GM19463 (cell line): ENCODE data around the gene C6orf47.
"Not testable (repeated sequence)": the region's sequence is repeated elsewhere in the genome, so short reads cannot be mapped to it uniquely, and the experiment has no call there.

Experiments
- ATAC-seq: cut with Tn5 transposase; IDR thresholded peaks from one replicate; pipeline ENCODE4 v1.9.1; 2021; ENCODE audit warnings: mild to moderate bottlenecking, moderate library complexity; ENCODE audit not compliant: unreplicated experiment

The C6orf47 gene

GRCh38 chr6:31660381-31661261 lies at the start of gene C6orf47:
TSS of gene C6orf47 (minus strand) at chr6:31660778. CDS start at chr6:31659947, 831 bp downstream.
- peak; percentile 64 for ATAC-seq

GRCh38 chr6:31709157-31709556 lies 48.6 kb upstream of the C6orf47 start:
- not testable (repeated sequence) for ATAC-seq

- no peak for ATAC-seq
Observed at GRCh38 chr6:31708224-31708623, 47.6 kb upstream of the C6orf47 start.

- ATAC-seq = no peak
Observed at GRCh38 chr6:31707701-31708100, 47.1 kb upstream of the C6orf47 start.

- no peak for ATAC-seq
Observed at GRCh38 chr6:31706599-31706998, 46.0 kb upstream of the C6orf47 start, which contains the start of gene LY6G6F. TSS of gene LY6G6F (plus strand) at chr6:31706866. CDS start at chr6:31706907, 41 bp downstream.

GRCh38 chr6:31705931-31706330 lies 45.4 kb upstream of the C6orf47 start:
- ATAC-seq = no peak

- peak; percentile 95 for ATAC-seq
Observed at GRCh38 chr6:31702819-31703716, 42.5 kb upstream of the C6orf47 start, which contains the start of gene ABHD16A. TSS of gene ABHD16A (minus strand) at chr6:31703324. CDS start at chr6:31703281, 43 bp downstream.

GRCh38 chr6:31702405-31702818 lies 41.8 kb upstream of the C6orf47 start:
- ATAC-seq = no peak

- no peak for ATAC-seq
Observed at GRCh38 chr6:31701666-31702404, 41.3 kb upstream of the C6orf47 start.

- no peak for ATAC-seq
Observed at GRCh38 chr6:31700740-31701401, 40.3 kb upstream of the C6orf47 start.

GRCh38 chr6:31697555-31697954 lies 37.0 kb upstream of the C6orf47 start:
- ATAC-seq = no peak

GRCh38 chr6:31693535-31693934 lies 33.0 kb upstream of the C6orf47 start:
- ATAC-seq = no peak

GRCh38 chr6:31692886-31693285 lies 32.3 kb upstream of the C6orf47 start:
- no peak for ATAC-seq

GRCh38 chr6:31692353-31692752 lies 31.8 kb upstream of the C6orf47 start:
- no peak for ATAC-seq

GRCh38 chr6:31691564-31692108 lies 31.1 kb upstream of the C6orf47 start:
- ATAC-seq = no peak

- no peak for ATAC-seq
Observed at GRCh38 chr6:31691078-31691463, 30.5 kb upstream of the C6orf47 start.

- no peak for ATAC-seq
Observed at GRCh38 chr6:31690231-31691077, 29.9 kb upstream of the C6orf47 start.

GRCh38 chr6:31689249-31690110 lies 28.9 kb upstream of the C6orf47 start:
- no peak for ATAC-seq
